GM23248 (cell line): Measurements from ENCODE around the gene ATP8B3. TPM values are rescaled to one million over a fixed set of nuclear protein-coding genes. Genes with fewer than 3 reads are reported as not detected.
A peak's percentile ranks its signal among the peaks of the same experiment; 100 is the strongest.

Experiments used
- DNase-seq: peaks from one replicate; pipeline ENCODE4 v3.0.0-alpha.2; 2015
- H2AFZ ChIP-seq: fragments of 200-600 bp; sonication (generic); 2 replicates; pipeline ENCODE4 v1.6.1; 2016; ENCODE audit warnings: antibody characterized with exemption
- H3F3A ChIP-seq: fragments of 200-600 bp; sonication (generic); 2 replicates; pipeline ENCODE4 v1.6.1; 2016; ENCODE audit warnings: mild to moderate bottlenecking, antibody characterized with exemption, mixed run types; ENCODE audit not compliant: insufficient read depth
- H3K27ac ChIP-seq: fragments of 200-600 bp; sonication (generic); 2 replicates; pipeline ENCODE4 v1.5.1; 2016; ENCODE audit warnings: mild to moderate bottlenecking
- H3K27me3 ChIP-seq: fragments of 200-600 bp; sonication (generic); replicated peaks from 2 replicates; pipeline ENCODE4 v1.6.1; 2016; ENCODE audit warnings: mild to moderate bottlenecking; ENCODE audit not compliant: insufficient read depth
- H3K36me3 ChIP-seq: fragments of 200-600 bp; sonication (generic); 2 replicates; pipeline ENCODE4 v1.6.1; 2016; ENCODE audit warnings: low read depth, mild to moderate bottlenecking
- H3K4me1 ChIP-seq: fragments of 200-600 bp; sonication (generic); 2 replicates; pipeline ENCODE4 v1.6.1; 2016; ENCODE audit warnings: mild to moderate bottlenecking; ENCODE audit not compliant: insufficient read depth
- H3K4me2 ChIP-seq: fragments of 200-600 bp; sonication (generic); one replicate; pipeline ENCODE4 v1.6.1; 2016; ENCODE audit warnings: mild to moderate bottlenecking; ENCODE audit not compliant: unreplicated experiment
- H3K4me3 ChIP-seq: fragments of 200-600 bp; sonication (generic); 2 replicates; pipeline ENCODE4 v1.5.1; 2016; ENCODE audit warnings: mild to moderate bottlenecking
- H3K79me2 ChIP-seq: fragments of 200-600 bp; sonication (generic); 2 replicates; pipeline ENCODE4 v1.6.1; 2016; ENCODE audit warnings: mild to moderate bottlenecking; ENCODE audit not compliant: insufficient read depth
- H3K9ac ChIP-seq: fragments of 200-600 bp; sonication (generic); 2 replicates; pipeline ENCODE4 v1.6.1; 2016; ENCODE audit warnings: mild to moderate bottlenecking
- H3K9me2 ChIP-seq: fragments of 200-600 bp; sonication (generic); 2 replicates; pipeline ENCODE4 v1.6.1; 2016; ENCODE audit warnings: mixed run types, mild to moderate bottlenecking, moderate library complexity; ENCODE audit not compliant: insufficient read depth
- H3K9me3 ChIP-seq: fragments of 200-600 bp; sonication (generic); one replicate; pipeline ENCODE4 v1.6.1; 2017; ENCODE audit warnings: low read depth
- H4K20me1 ChIP-seq: fragments of 200-600 bp; sonication (generic); 2 replicates; pipeline ENCODE4 v1.6.0; 2016; ENCODE audit not compliant: insufficient read depth
- EZH2 ChIP-seq: fragments of 200-600 bp; sonication (generic); IDR thresholded peaks from 2 replicates; pipeline ENCODE4 v1.6.1; 2018; ENCODE audit warnings: antibody characterized with exemption, mild to moderate bottlenecking; ENCODE audit not compliant: insufficient read depth, poor library complexity, severe bottlenecking
- EZH2phosphoT487 ChIP-seq: fragments of 200-600 bp; sonication (generic); IDR thresholded peaks from 2 replicates; pipeline ENCODE4 v1.6.1; 2018; ENCODE audit warnings: antibody characterized with exemption, moderate library complexity, mild to moderate bottlenecking, low read depth; ENCODE audit not compliant: insufficient read depth
- WGBS, 2 experiments: methylation state at CpG; one replicate each; pipeline ENCODE4 v1.1.6; 2015 to 2017; ENCODE audit warnings: low lambda C conversion rate in 2 of 2, low coverage in 1 of 2; ENCODE audit errors: missing lambda C conversion rate in 2 of 2; 5-methylcytosine and 5-hydroxymethylcytosine counted together
- in situ Hi-C: fragments of 300-500 bp; cut with MboI; formaldehyde crosslinking; loops from 2 replicates; pipeline ENCODE4 v1.15.0; 2020
- polyA plus RNA-seq: library from polyadenylated mRNA; unstranded; fragments of >200 nt; fragmentation: Nextera tagmentation; extraction: Ambion mirVana; gene quantifications from 2 replicates; pipeline ENCODE4 v1.2.1, GENCODE V29; 2016
- total RNA-seq: library from RNA; depleted of rRNA; stranded (reverse); fragments of >200 nt; shearing (Covaris generic); gene quantifications from 2 replicates; pipeline ENCODE4 v1.2.3, GENCODE V29; 2014

The ATP8B3 gene
- total and polyA plus RNA-seq, 2 experiments from 2014 or later: 0.32 to 1.8 TPM

DNA sequence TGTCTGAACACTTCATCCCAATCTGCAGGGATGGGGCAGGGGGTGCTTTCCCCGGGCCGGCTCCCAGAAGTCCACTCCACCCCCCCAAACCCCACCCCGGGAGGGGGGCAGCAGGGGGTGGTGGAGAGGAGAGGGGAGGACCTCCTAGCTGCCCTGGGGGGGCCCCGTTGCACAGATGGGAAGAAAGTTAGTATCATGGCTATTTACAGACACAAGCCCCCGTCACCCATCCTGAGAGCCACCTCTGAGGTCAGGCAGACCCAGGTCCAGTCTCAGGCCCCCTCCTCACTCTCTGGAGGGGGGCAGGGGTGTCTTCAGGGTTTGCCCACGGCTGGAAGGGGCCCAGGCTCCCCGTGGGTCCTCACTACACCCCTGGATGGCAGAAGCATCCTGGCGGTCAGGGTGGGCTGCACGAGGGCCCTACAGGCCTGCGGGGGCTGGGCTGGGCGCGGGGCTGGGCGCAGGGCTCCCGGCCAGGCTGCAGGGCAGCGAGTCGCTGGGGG, 42.0 kb upstream of the ATP8B3 start:
- TF ChIP-seq EZH2 (no peak), EZH2phosphoT487 (no peak)
- Histone ChIP-seq H3K79me2 (peaks cover 77% of the 10 kb centered on the region), H3K9me2 (no peaks in the 10 kb centered on the region), H3K27me3 (no peaks in the 10 kb centered on the region), H3K4me3 (peak overlapping the region; percentile 54), H2AFZ (no peak overlapping the region), H3K27ac (peak overlapping the region; percentile 62), H3K9me3 (no peaks in the 10 kb centered on the region), H3K4me1 (peaks cover 31% of the 10 kb centered on the region), H3F3A (peaks cover 20% of the 10 kb centered on the region; the same call in 1 of the 2 replicates), H3K4me2 (peak overlapping the region; percentile 74), H3K9ac (peak overlapping the region; percentile 66), H4K20me1 (no peaks in the 10 kb centered on the region), H3K36me3 (no peaks in the 10 kb centered on the region)
- in situ Hi-C loops: no loop called here
- DNase-seq: no peak
- WGBS, 2 experiments: 18 to 27% methylated on average over 3 to 16 of the region's 16 CpGs

DNA sequence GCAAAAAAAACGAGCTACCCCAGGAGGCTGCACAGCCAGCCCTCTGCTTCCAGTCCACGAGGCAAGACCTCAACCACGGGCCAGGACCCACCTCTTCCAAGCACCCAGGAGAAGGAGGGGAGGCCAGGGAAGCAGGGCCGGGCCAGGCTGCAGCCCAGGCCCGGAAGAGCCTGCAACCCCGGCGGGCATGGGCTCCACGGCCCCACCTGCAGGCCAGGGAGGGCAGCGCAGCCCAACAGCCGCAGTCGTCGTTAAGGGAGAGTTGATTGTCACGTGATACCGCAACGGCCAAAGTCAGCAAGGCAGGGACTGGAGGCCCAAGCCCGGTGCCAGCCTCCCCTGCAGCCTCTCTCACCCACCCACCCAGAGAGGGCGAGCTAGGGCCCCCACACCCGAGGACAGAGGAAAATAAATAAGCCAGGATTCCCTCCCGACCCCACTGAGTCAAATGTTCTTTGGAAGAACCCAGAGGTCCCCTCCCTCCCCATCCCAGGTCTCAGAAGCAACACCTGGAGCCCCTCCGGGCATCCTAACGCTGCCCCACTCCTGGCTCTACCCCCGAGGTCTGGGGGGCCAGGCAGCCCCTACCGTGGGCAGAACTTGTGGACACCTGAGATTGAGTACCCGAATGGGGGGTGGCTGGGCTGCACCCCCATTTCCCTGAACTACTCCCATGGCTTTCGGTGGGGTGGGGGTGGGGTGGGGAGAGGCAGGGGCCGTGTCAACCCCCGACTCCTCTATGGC, 41.4 kb upstream of the ATP8B3 start:
- Histone ChIP-seq H3K36me3 (no peaks in the 10 kb centered on the region), H3K4me1 (peaks cover 31% of the 10 kb centered on the region), H3K27ac (peak overlapping the region; percentile 35), H3K79me2 (peaks cover 75% of the 10 kb centered on the region), H3K9me3 (no peaks in the 10 kb centered on the region), H3K4me3 (no peak overlapping the region), H3K9me2 (no peaks in the 10 kb centered on the region), H3F3A (peaks cover 21% of the 10 kb centered on the region; the same call in 1 of the 2 replicates), H3K27me3 (no peaks in the 10 kb centered on the region), H2AFZ (no peak overlapping the region), H4K20me1 (no peaks in the 10 kb centered on the region), H3K9ac (no peak overlapping the region), H3K4me2 (peak overlapping the region; percentile 25)
- WGBS, 2 experiments: 22 to 26% methylated on average over 22 to 26 of the region's 27 CpGs
- peak; percentile 92 for DNase-seq
- TF ChIP-seq EZH2phosphoT487: no peak
- TF ChIP-seq EZH2: no peak
- in situ Hi-C loops: no loop called here

DNA sequence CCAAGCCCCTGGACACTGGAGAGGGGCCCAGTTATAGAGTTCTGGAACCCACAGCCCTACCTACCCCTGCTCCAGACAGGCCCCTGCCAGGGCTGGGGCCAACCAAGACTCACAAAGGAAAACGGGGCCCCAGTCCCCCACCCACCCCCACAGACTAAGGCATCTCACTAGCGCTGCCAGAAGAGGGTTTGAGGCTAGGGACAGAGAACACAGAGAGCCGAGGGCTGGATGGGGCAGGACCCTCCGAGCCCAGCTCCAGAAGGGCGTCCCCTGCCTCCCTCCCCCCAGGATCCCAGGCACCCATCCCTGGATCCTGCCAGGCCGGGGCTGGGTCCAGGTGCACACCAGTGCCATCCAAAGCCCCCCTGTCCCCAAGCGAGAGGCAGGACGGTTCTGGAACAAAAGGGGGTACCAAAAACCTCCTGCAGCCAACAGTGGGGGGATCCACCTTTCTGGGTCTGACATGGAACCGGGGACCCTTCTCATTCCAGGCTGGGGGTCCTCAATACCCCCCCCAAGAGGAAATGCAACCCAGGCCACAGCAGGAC, 40.6 kb upstream of the ATP8B3 start:
- Histone ChIP-seq H3K27me3 (no peaks in the 10 kb centered on the region), H3K9ac (no peak overlapping the region), H3F3A (peaks cover 21% of the 10 kb centered on the region; the same call in 1 of the 2 replicates), H3K4me3 (no peak overlapping the region), H3K4me2 (no peak overlapping the region), H2AFZ (no peak overlapping the region), H3K79me2 (peaks cover 71% of the 10 kb centered on the region), H3K9me2 (no peaks in the 10 kb centered on the region), H3K9me3 (no peaks in the 10 kb centered on the region), H3K36me3 (no peaks in the 10 kb centered on the region), H3K27ac (no peak overlapping the region), H4K20me1 (no peaks in the 10 kb centered on the region), H3K4me1 (peaks cover 27% of the 10 kb centered on the region)
- in situ Hi-C loops: no loop called here
- DNase-seq: no peak
- WGBS, 2 experiments: 48 to 57% methylated on average over 5 to 9 of the region's 9 CpGs
- TF ChIP-seq EZH2 (no peak), EZH2phosphoT487 (no peak)

DNA sequence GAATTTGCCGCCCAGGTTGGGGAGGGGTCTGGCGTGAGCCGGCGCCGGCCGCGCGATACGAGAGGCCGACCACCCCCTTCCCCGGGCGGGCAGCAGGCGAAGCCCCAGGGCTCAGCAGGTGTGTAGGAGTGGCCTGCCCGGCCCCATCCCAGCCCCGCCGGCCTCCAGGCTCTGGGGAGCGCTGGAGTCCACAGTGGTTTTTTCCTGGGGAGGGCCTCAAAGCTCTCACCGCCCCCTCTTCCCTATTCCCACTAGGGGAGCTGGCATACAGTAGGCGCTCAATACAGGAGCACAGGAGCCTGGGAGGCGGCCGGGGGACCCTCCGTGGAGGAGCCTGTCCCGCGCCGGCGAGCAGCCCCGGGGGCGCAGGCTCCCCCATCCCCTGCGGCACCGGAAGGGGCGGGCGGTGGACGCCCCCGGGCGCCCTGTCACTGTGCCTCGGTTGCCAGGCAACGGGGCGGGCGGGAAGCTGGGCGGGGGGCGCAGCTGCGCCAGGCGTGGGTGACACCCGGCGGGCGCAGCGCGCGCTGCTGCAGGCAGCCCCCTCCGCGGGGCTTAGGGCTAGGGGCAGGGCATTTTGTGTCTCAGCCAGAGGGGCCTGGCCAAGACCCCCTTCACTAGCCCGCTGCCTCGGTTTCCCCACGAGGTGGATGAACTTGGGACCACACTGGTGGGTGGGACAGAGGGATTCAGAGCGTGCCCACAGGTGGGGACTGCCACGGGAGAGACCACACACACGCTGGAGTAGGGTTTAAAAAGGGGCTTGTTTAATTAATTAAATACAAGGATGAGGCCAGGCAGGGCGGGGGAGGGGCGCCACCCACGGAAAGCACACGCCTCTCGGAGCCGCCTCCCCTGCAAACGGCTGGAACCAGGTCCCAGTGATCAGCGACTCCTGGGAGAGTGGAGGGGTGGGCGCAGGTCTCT, 39.8 kb upstream of the ATP8B3 start:
- Histone ChIP-seq H3K27me3 (no peaks in the 10 kb centered on the region), H3K4me1 (peaks cover 26% of the 10 kb centered on the region), H3K4me3 (no peak overlapping the region), H3K79me2 (peaks cover 71% of the 10 kb centered on the region), H3K9me2 (no peaks in the 10 kb centered on the region), H3K9me3 (no peaks in the 10 kb centered on the region), H3K36me3 (no peaks in the 10 kb centered on the region), H2AFZ (no peak overlapping the region), H3K4me2 (no peak overlapping the region), H3K9ac (no peak overlapping the region), H3K27ac (no peak overlapping the region), H3F3A (peaks cover 21% of the 10 kb centered on the region; the same call in 1 of the 2 replicates), H4K20me1 (no peaks in the 10 kb centered on the region)
- DNase-seq: no peak
- WGBS, 2 experiments: 36 to 37% methylated on average over 43 to 53 of the region's 66 CpGs
- in situ Hi-C loops: no loop called here
- TF ChIP-seq EZH2phosphoT487 (no peak), EZH2 (no peak)
